SK-N-SH (cell line): Measurements from ENCODE around the gene IL1RAP. TPM values are rescaled to one million over a fixed set of nuclear protein-coding genes. Genes with fewer than 3 reads are reported as not detected.

Source experiments
- CTCF ChIA-PET: fragments of 300-600, 350-600 bp; formaldehyde crosslinking; extraction: SDS; loops from one replicate; lab custom pipeline; 2021; lab: Yijun Ruan, JAX
- POLR2A ChIA-PET: fragments of 350-600 bp; sonication (Branson Sonifier 250); formaldehyde crosslinking; extraction: SDS; loops from one replicate; lab custom pipeline; 2020; ENCODE audit warnings: antibody characterized with exemption, inconsistent platforms; lab: Yijun Ruan, JAX
- DNase-seq: peaks from one replicate; pipeline ENCODE4 v3.0.0; 2012
- H2AFZ ChIP-seq: fragments of 200-600 bp; sonication (generic); 2 replicates; pipeline ENCODE4 v1.8.1; 2016; ENCODE audit warnings: antibody characterized with exemption, mild to moderate bottlenecking, low read depth
- H3F3A ChIP-seq: fragments of 200-600 bp; sonication (generic); replicated peaks from 2 replicates; pipeline ENCODE3; 2016; ENCODE audit warnings: antibody characterized with exemption, mild to moderate bottlenecking; ENCODE audit not compliant: insufficient read depth
- H3K27ac ChIP-seq, 2 experiments: fragments of 200-500 bp in 1 of 2; fragments of 200-600 bp in 1 of 2; sonication (Bioruptor generic) in 1 of 2; sonication (generic), shearing (Covaris generic) in 1 of 2; 2 replicates each; pipeline versions ENCODE4 v1.5.1 to v1.6.1; 2014 to 2016; ENCODE audit warnings: low read depth in 2 of 2, inconsistent platforms in 1 of 2, low read length in 1 of 2, mild to moderate bottlenecking in 1 of 2, mixed read lengths in 1 of 2
- H3K27me3 ChIP-seq: fragments of 200-600 bp; sonication (generic), shearing (Covaris generic); 2 replicates; pipeline ENCODE4 v1.6.1; 2016; ENCODE audit warnings: mixed run types; ENCODE audit not compliant: insufficient read depth
- H3K36me3 ChIP-seq, 2 experiments: fragments of 200-500 bp in 1 of 2; fragments of 200-600 bp in 1 of 2; sonication (Bioruptor generic) in 1 of 2; sonication (generic) in 1 of 2; replicated peaks in 1 of 2; 2 replicates each; pipeline versions ENCODE3 to v1.5.1; 2014 to 2016; ENCODE audit warnings: low read length in 1 of 2, mild to moderate bottlenecking in 1 of 2; ENCODE audit not compliant: insufficient read depth in 2 of 2, control insufficient read depth in 1 of 2
- H3K4me1 ChIP-seq, 2 experiments: fragments of 200-500 bp in 1 of 2; fragments of 200-600 bp in 1 of 2; sonication (Bioruptor generic) in 1 of 2; sonication (generic), shearing (Covaris generic) in 1 of 2; 2 replicates each; pipeline versions ENCODE4 v1.5.1 to v1.6.1; 2014 to 2016; ENCODE audit warnings: low read depth in 1 of 2, low read length in 1 of 2, mixed run types in 1 of 2; ENCODE audit not compliant: insufficient read depth in 2 of 2, control insufficient read depth in 1 of 2
- H3K4me2 ChIP-seq: fragments of 200-600 bp; sonication (generic), shearing (Covaris generic); 2 replicates; pipeline ENCODE4 v1.6.1; 2017; ENCODE audit warnings: mixed run types
- H3K4me3 ChIP-seq, 2 experiments: fragments of 200-500 bp in 1 of 2; fragments of 200-600 bp in 1 of 2; sonication (Bioruptor generic) in 1 of 2; sonication (generic), shearing (Covaris generic) in 1 of 2; 2 replicates each; pipeline versions ENCODE4 v1.5.1 to v1.8.1; 2014 to 2016; ENCODE audit warnings: low read depth in 2 of 2, inconsistent platforms in 1 of 2, low read length in 1 of 2, mild to moderate bottlenecking in 1 of 2, mixed read lengths in 1 of 2, moderate library complexity in 1 of 2
- H3K79me2 ChIP-seq: fragments of 200-600 bp; sonication (generic); 2 replicates; pipeline ENCODE4 v1.8.1; 2017; ENCODE audit warnings: mild to moderate bottlenecking; ENCODE audit not compliant: insufficient read depth
- H3K9ac ChIP-seq: fragments of 200-600 bp; sonication (generic); 2 replicates; pipeline ENCODE4 v1.6.1; 2017; ENCODE audit warnings: mixed run types
- H3K9me2 ChIP-seq: fragments of 200-600 bp; sonication (generic); 2 replicates; pipeline ENCODE4 v1.6.1; 2017; ENCODE audit warnings: mixed run types
- H3K9me3 ChIP-seq: fragments of 200-600 bp; sonication (generic); 2 replicates; pipeline ENCODE4 v1.6.1; 2017; ENCODE audit warnings: mixed run types, mild to moderate bottlenecking, moderate library complexity
- H4K20me1 ChIP-seq: fragments of 200-600 bp; sonication (generic); 2 replicates; pipeline ENCODE4 v1.6.1; 2017; ENCODE audit warnings: mild to moderate bottlenecking, mixed run types; ENCODE audit not compliant: insufficient read depth
- CHD2 ChIP-seq: fragments of 150-350 bp; IDR thresholded peaks from 2 replicates; pipeline ENCODE4 v1.6.1; 2018; ENCODE audit warnings: low read length; ENCODE audit not compliant: partially characterized antibody
- ELF1 ChIP-seq: IDR thresholded peaks from 2 replicates; pipeline ENCODE4 v1.4.0; 2012
- EP300 ChIP-seq, 2 experiments: IDR thresholded peaks; 2 replicates each; pipeline versions ENCODE4 v1.4.0 to v1.6.1; 2012; ENCODE audit warnings: borderline replicate concordance in 1 of 2, low read depth in 1 of 2, low read length in 1 of 2
- FOSL2 ChIP-seq: IDR thresholded peaks from 2 replicates; pipeline ENCODE4 v1.4.0; 2012; ENCODE audit warnings: low read depth, mild to moderate bottlenecking, moderate library complexity, borderline replicate concordance
- FOXJ3 ChIP-seq: sonication (generic); formaldehyde crosslinking; IDR thresholded peaks from 2 replicates; pipeline ENCODE4 v1.5.1; 2020; ENCODE audit warnings: mild to moderate bottlenecking, missing genetic modification reagents
- FOXM1 ChIP-seq: IDR thresholded peaks from 2 replicates; pipeline ENCODE4 v1.4.0; 2012; ENCODE audit warnings: low read depth, mild to moderate bottlenecking
- JUND ChIP-seq: IDR thresholded peaks from 2 replicates; pipeline ENCODE4 v1.4.0; 2012
- MXI1 ChIP-seq: IDR thresholded peaks from 2 replicates; pipeline ENCODE4 v1.6.1; 2012; ENCODE audit warnings: mild to moderate bottlenecking, low read depth, low read length, improper control_type of control experiment
- RCOR1 ChIP-seq: fragments of 150-350 bp; IDR thresholded peaks from 2 replicates; pipeline ENCODE4 v1.6.1; 2017; ENCODE audit warnings: antibody characterized with exemption, low read length
- SIN3A ChIP-seq: IDR thresholded peaks from 2 replicates; pipeline ENCODE4 v1.6.1; 2012; ENCODE audit warnings: low read depth, mild to moderate bottlenecking, low read length, moderate library complexity, borderline replicate concordance
- TAF1 ChIP-seq: IDR thresholded peaks from 2 replicates; pipeline ENCODE4 v1.6.1; 2012; ENCODE audit warnings: low read depth, mild to moderate bottlenecking, low read length, moderate library complexity, borderline replicate concordance
- YY1 ChIP-seq: IDR thresholded peaks from 2 replicates; pipeline ENCODE4 v1.4.0; 2012; ENCODE audit warnings: low read depth, mild to moderate bottlenecking
- WGBS: methylation state at CpG from one replicate; pipeline ENCODE4 v1.1.6; 2017; ENCODE audit warnings: low lambda C conversion rate; 5-methylcytosine and 5-hydroxymethylcytosine counted together
- polyA plus RNA-seq, 3 experiments: library from polyadenylated mRNA; depleted of rRNA; stranded (reverse); fragments of >200 nt; gene quantifications; 2 replicates each; pipeline ENCODE4 v1.2.3, GENCODE V29; 2012
- TF ChIP-seq, protein P1 (sequence below): fragments of 150-350 bp; IDR thresholded peaks from 2 replicates; pipeline ENCODE4 v1.6.1; 2017; ENCODE audit warnings: antibody characterized with exemption, low read length, low read depth, borderline replicate concordance
- TF ChIP-seq, protein P2 (sequence below): IDR thresholded peaks from 2 replicates; pipeline ENCODE4 v1.4.0; 2012; ENCODE audit warnings: low read depth, borderline replicate concordance
- TF ChIP-seq, protein P3 (sequence below): fragments of 200-600 bp; sonication (generic); IDR thresholded peaks from 2 replicates; pipeline ENCODE4 v1.6.1; 2017; ENCODE audit warnings: antibody characterized with exemption, mild to moderate bottlenecking, moderate library complexity
- TF ChIP-seq, protein P4 (sequence below): IDR thresholded peaks from 2 replicates; pipeline ENCODE4; 2012

Gene IL1RAP
- polyA plus RNA-seq, 1 of the 3 experiments (the other 2 are of a cell fraction), result 7.6 TPM

DNA sequence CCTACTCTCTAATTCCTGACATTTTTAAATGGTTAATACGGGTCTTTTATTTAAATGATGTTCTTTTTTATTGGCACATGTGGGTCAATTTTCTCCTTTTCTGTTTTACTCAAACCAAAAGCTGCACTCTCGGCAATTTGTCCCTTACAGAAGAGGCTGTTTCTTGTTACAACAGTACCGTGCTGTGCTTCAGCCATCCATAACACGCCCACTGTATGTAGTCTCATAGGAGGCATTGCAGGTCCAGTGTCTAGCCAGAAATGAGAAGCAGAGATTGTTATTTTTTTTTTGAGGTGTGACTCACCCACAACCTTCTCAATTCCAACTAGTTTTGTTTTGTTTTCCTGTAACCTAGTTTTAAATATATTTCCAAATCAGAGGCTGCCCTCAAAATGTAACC, 184.0 kb downstream of the IL1RAP start:
- Histone ChIP-seq H3K4me2 (peak overlapping the region; percentile 43; the same call in 1 of the 2 replicates), H3K9me3 (no peaks in the 10 kb centered on the region), H3K27ac (no peak overlapping the region), H2AFZ (no peak overlapping the region), H3F3A (no peaks in the 10 kb centered on the region), H3K4me3 (peak overlapping the region in 1 of 2 experiments; percentile 20; a peak in 1 of 4 replicates), H4K20me1 (no peaks in the 10 kb centered on the region), H3K9me2 (no peaks in the 10 kb centered on the region), H3K36me3 (no peaks in the 10 kb centered on the region), H3K79me2 (no peaks in the 10 kb centered on the region), H3K9ac (no peak overlapping the region), H3K27me3 (no peaks in the 10 kb centered on the region; the same call in 1 of the 2 replicates), H3K4me1 (peaks cover 0 to 25% of the 10 kb centered on the region in 2 experiments; a peak in 2 of 4 replicates)
- DNase-seq, result no peak
- ChIA-PET CTCF (interaction anchor here (1.2 kb wide), 2 partner anchors 14 to 737 kb away, joined by 5 read pairs; no protein-coding TSS in a partner anchor), POLR2A (no interaction called here)
- 2% methylated on average over 4 of the region's 4 CpGs for WGBS
- no peak for TF ChIP-seq CHD2
- TF ChIP-seq, protein P1, sequence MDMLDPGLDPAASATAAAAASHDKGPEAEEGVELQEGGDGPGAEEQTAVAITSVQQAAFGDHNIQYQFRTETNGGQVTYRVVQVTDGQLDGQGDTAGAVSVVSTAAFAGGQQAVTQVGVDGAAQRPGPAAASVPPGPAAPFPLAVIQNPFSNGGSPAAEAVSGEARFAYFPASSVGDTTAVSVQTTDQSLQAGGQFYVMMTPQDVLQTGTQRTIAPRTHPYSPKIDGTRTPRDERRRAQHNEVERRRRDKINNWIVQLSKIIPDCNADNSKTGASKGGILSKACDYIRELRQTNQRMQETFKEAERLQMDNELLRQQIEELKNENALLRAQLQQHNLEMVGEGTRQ, result no peak
- TF ChIP-seq MXI1, result no peak
- TF ChIP-seq FOXJ3 (CRISPR knock-in tag), result no peak
- TF ChIP-seq, protein P2, sequence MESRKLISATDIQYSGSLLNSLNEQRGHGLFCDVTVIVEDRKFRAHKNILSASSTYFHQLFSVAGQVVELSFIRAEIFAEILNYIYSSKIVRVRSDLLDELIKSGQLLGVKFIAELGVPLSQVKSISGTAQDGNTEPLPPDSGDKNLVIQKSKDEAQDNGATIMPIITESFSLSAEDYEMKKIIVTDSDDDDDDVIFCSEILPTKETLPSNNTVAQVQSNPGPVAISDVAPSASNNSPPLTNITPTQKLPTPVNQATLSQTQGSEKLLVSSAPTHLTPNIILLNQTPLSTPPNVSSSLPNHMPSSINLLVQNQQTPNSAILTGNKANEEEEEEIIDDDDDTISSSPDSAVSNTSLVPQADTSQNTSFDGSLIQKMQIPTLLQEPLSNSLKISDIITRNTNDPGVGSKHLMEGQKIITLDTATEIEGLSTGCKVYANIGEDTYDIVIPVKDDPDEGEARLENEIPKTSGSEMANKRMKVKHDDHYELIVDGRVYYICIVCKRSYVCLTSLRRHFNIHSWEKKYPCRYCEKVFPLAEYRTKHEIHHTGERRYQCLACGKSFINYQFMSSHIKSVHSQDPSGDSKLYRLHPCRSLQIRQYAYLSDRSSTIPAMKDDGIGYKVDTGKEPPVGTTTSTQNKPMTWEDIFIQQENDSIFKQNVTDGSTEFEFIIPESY, result no peak
- no peak for TF ChIP-seq YY1
- no peak for TF ChIP-seq FOXM1
- no peak for TF ChIP-seq JUND
- no peak for TF ChIP-seq ELF1
- no peak for TF ChIP-seq SIN3A
- no peak for TF ChIP-seq EP300 (IDR thresholded peaks at IDR 0.05; ENCODE audit: borderline replicate concordance in 1 of 2, low read depth in 1 of 2, low read length in 1 of 2)
- TF ChIP-seq, protein P3, sequence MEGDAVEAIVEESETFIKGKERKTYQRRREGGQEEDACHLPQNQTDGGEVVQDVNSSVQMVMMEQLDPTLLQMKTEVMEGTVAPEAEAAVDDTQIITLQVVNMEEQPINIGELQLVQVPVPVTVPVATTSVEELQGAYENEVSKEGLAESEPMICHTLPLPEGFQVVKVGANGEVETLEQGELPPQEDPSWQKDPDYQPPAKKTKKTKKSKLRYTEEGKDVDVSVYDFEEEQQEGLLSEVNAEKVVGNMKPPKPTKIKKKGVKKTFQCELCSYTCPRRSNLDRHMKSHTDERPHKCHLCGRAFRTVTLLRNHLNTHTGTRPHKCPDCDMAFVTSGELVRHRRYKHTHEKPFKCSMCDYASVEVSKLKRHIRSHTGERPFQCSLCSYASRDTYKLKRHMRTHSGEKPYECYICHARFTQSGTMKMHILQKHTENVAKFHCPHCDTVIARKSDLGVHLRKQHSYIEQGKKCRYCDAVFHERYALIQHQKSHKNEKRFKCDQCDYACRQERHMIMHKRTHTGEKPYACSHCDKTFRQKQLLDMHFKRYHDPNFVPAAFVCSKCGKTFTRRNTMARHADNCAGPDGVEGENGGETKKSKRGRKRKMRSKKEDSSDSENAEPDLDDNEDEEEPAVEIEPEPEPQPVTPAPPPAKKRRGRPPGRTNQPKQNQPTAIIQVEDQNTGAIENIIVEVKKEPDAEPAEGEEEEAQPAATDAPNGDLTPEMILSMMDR, result no peak
- no peak for TF ChIP-seq RCOR1
- TF ChIP-seq, protein P4, sequence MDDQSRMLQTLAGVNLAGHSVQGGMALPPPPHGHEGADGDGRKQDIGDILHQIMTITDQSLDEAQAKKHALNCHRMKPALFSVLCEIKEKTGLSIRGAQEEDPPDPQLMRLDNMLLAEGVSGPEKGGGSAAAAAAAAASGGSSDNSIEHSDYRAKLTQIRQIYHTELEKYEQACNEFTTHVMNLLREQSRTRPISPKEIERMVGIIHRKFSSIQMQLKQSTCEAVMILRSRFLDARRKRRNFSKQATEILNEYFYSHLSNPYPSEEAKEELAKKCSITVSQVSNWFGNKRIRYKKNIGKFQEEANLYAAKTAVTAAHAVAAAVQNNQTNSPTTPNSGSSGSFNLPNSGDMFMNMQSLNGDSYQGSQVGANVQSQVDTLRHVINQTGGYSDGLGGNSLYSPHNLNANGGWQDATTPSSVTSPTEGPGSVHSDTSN, result no peak
- no peak for TF ChIP-seq TAF1
- TF ChIP-seq FOSL2, result no peak
